Eye (tissue), 1 donor: ENCODE data around the gene TAF4.
"Not testable (repeated sequence)": the region's sequence is repeated elsewhere in the genome, so short reads cannot be mapped to it uniquely, and the experiment has no call there.

Experiments used
- DNase-seq: peaks from one replicate; pipeline ENCODE4 v3.0.0-alpha.2; 2015

TAF4 gene

GRCh38 chr20:61975407-61976129 lies 90.1 kb downstream of the TAF4 start:
- no peak for DNase-seq

- DNase-seq: no peak
Observed at GRCh38 chr20:61974357-61974665, 91.4 kb downstream of the TAF4 start.

GRCh38 chr20:61973515-61974356 lies 91.9 kb downstream of the TAF4 start:
- no peak for DNase-seq

GRCh38 chr20:61972636-61973508 lies 92.8 kb downstream of the TAF4 start:
- no peak for DNase-seq

GRCh38 chr20:61971595-61971994 lies 94.1 kb downstream of the TAF4 start:
- DNase-seq: not testable (repeated sequence)

- no peak for DNase-seq
Observed at GRCh38 chr20:61970357-61970756, 95.3 kb downstream of the TAF4 start.

- no peak for DNase-seq
Observed at GRCh38 chr20:61969806-61970205, 95.9 kb downstream of the TAF4 start.

- no peak for DNase-seq
Observed at GRCh38 chr20:61968932-61969331, 96.7 kb downstream of the TAF4 start.

- DNase-seq: no peak
Observed at GRCh38 chr20:61968036-61968810, 97.5 kb downstream of the TAF4 start.

GRCh38 chr20:61967300-61967699 lies 98.4 kb downstream of the TAF4 start:
- no peak for DNase-seq

- DNase-seq: no peak
Observed at GRCh38 chr20:61966492-61967244, 99.0 kb downstream of the TAF4 start.

- DNase-seq: peak; percentile 26
Observed at GRCh38 chr20:61965606-61966491, 99.8 kb downstream of the TAF4 start.

GRCh38 chr20:61964675-61965605 lies 100.7 kb downstream of the TAF4 start:
- DNase-seq: no peak

- DNase-seq: no peak
Observed at GRCh38 chr20:61963885-61964674, 101.6 kb downstream of the TAF4 start.

- DNase-seq: no peak
Observed at GRCh38 chr20:61963149-61963548, 102.5 kb downstream of the TAF4 start.

GRCh38 chr20:61960836-61961235 lies 104.8 kb downstream of the TAF4 start:
- DNase-seq: no peak

GRCh38 chr20:61958773-61959700 lies 106.6 kb downstream of the TAF4 start:
- no peak for DNase-seq
